GM21529 (cell line): Measurements from ENCODE around the gene EFR3B.
A peak's percentile ranks its signal among the peaks of the same experiment; 100 is the strongest.
"Not testable (repeated sequence)": the region's sequence is repeated elsewhere in the genome, so short reads cannot be mapped to it uniquely, and the experiment has no call there.

Source experiments
- ATAC-seq: cut with Tn5 transposase; IDR thresholded peaks from one replicate; pipeline ENCODE4 v1.9.1; 2021; ENCODE audit not compliant: unreplicated experiment

Gene EFR3B

GRCh38 chr2:25146896-25147295 lies 105.0 kb downstream of the EFR3B start:
- ATAC-seq = no peak

- ATAC-seq = no peak
These were observed 107.8 kb downstream of the EFR3B start for GRCh38 chr2:25149646-25150045.

GRCh38 chr2:25150993-25151392 lies 109.1 kb downstream of the EFR3B start:
- not testable (repeated sequence) for ATAC-seq

GRCh38 chr2:25151718-25152117 lies 109.8 kb downstream of the EFR3B start:
- ATAC-seq = no peak

- no peak for ATAC-seq
These were observed 113.5 kb downstream of the EFR3B start for GRCh38 chr2:25155401-25155800.

- no peak for ATAC-seq
These were observed 116.4 kb downstream of the EFR3B start for GRCh38 chr2:25158096-25158852.

GRCh38 chr2:25159949-25160348 lies 118.1 kb downstream of the EFR3B start:
- no peak for ATAC-seq

GRCh38 chr2:25160376-25160775 lies 118.5 kb downstream of the EFR3B start:
- ATAC-seq = no peak

GRCh38 chr2:25161055-25161781 lies 119.3 kb downstream of the EFR3B start:
- no peak for ATAC-seq

- ATAC-seq = not testable (repeated sequence)
These were observed 120.2 kb downstream of the EFR3B start for GRCh38 chr2:25162061-25162460.

- no peak for ATAC-seq
These were observed 122.7 kb downstream of the EFR3B start for GRCh38 chr2:25164561-25164960.

GRCh38 chr2:25165992-25166875 lies 124.4 kb downstream of the EFR3B start:
- peak; percentile 85 for ATAC-seq

- ATAC-seq = no peak
These were observed 126.6 kb downstream of the EFR3B start, which contains the start of gene POMC for GRCh38 chr2:25168256-25169072. TSS of gene POMC (minus strand) at chr2:25168580. CDS start at chr2:25164772, 3,808 bp downstream.

GRCh38 chr2:25169073-25169470 lies 127.2 kb downstream of the EFR3B start:
- no peak for ATAC-seq

GRCh38 chr2:25170888-25171287 lies 129.0 kb downstream of the EFR3B start:
- no peak for ATAC-seq

- no peak for ATAC-seq
These were observed 131.8 kb downstream of the EFR3B start for GRCh38 chr2:25173719-25174118.

- no peak for ATAC-seq
These were observed 132.5 kb downstream of the EFR3B start for GRCh38 chr2:25174192-25174861.

- ATAC-seq = no peak
These were observed 134.3 kb downstream of the EFR3B start for GRCh38 chr2:25176138-25176537.

- no peak for ATAC-seq
These were observed 134.8 kb downstream of the EFR3B start for GRCh38 chr2:25176541-25177181.
